Body of pancreas (tissue), 4 donors: Measurements from ENCODE around the gene EFNA5. TPM values are rescaled to one million over a fixed set of nuclear protein-coding genes. Genes with fewer than 3 reads are reported as not detected.

Source experiments
- ATAC-seq: fragments of 150-250 bp; one replicate; pipeline ENCODE4 v1.9.1; 2016
- DNase-seq, 4 donors: peaks; one replicate each; pipeline ENCODE4 v3.0.0-alpha.2; 2019
- H3K27ac ChIP-seq, 4 donors: fragments of 200-600 bp; sonication (generic); 1 replicate in 3 of 4; 2 replicates in 1 of 4; pipeline versions ENCODE4 v1.5.1 to v1.6.1; 2016 to 2019; ENCODE audit warnings: mild to moderate bottlenecking in 1 of 4, mixed read lengths in 1 of 4, moderate library complexity in 1 of 4
- H3K27me3 ChIP-seq, 2 donors: fragments of 200-600 bp; sonication (generic); one replicate each; pipeline ENCODE4 v1.6.0; 2016; ENCODE audit warnings: mild to moderate bottlenecking in 1 of 2
- H3K36me3 ChIP-seq, 2 donors: fragments of 200-600 bp; sonication (generic); replicated peaks in 1 of 2; 2 replicates each; pipeline ENCODE4 v1.5.1; 2016; ENCODE audit warnings: low read depth in 2 of 2; ENCODE audit not compliant: insufficient read depth in 1 of 2
- H3K4me1 ChIP-seq: fragments of 200-600 bp; sonication (generic); one replicate; pipeline ENCODE4 v1.6.0; 2016
- H3K4me3 ChIP-seq, 2 donors: fragments of 200-600 bp; sonication (generic); 1 replicate in 1 of 2; 2 replicates in 1 of 2; pipeline ENCODE4 v1.5.1; 2016 to 2019
- H3K9me3 ChIP-seq, 3 donors: fragments of 200-600 bp; sonication (generic); 1 replicate in 2 of 3; 2 replicates in 1 of 3; pipeline ENCODE4 v1.5.1; 2016
- CTCF ChIP-seq, 7 experiments: fragments of 450-650 bp in 4 of 7; fragments of 200-600 bp in 3 of 7; sonication (generic) in 3 of 7; IDR thresholded peaks; one replicate each; pipeline ENCODE4 v1.5.1; 2016 to 2019; ENCODE audit warnings: antibody characterized with exemption in 7 of 7
- POLR2A ChIP-seq, 3 donors: fragments of 450-650 bp; IDR thresholded peaks; one replicate each; pipeline ENCODE4 v1.6.1; 2016; ENCODE audit warnings: antibody characterized with exemption in 3 of 3, mild to moderate bottlenecking in 2 of 3
- WGBS, 2 donors: methylation state at CpG; one replicate each; pipeline ENCODE4 v1.1.5; 2017; 5-methylcytosine and 5-hydroxymethylcytosine counted together
- intact Hi-C: fragments of 100-400 bp; cut with DNase I; formaldehyde crosslinking; loops from one replicate; pipeline ENCODE4 v1.15.1; 2023
- total RNA-seq, 2 donors: library from RNA; depleted of rRNA; stranded (reverse); fragments of >200 nt; gene quantifications; one replicate each; pipeline ENCODE4 v1.1.0, GENCODE V29; 2016

Gene EFNA5
- total RNA-seq, 2 donors from 2014 or later, result 1.3 to 3.4 TPM

DNA sequence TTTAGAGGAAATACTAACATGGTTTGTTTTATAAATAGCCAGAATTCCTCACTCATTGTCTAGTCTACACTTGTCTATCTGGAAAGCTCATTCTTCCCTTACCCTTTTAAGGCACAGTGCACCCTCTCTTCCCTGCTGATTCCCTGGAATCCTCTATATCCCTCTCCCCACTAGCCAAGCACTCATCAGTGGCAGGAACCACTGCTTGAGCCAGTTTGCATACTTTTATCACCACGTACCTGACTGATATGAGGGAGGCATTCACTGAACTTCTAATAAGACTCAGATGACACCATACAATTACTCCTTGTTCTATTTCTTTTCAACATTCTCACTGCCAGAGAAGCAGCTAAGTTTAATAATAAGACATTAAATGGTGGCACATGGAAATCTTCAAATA lies 134.9 kb downstream of the EFNA5 start:
- intact Hi-C loops, result no loop called here
- DNase-seq (no peak), ATAC-seq (no peak)
- Histone ChIP-seq H3K36me3 (no peaks in the 10 kb centered on the region), H3K27me3 (no peaks in the 10 kb centered on the region), H3K4me3 (no peak overlapping the region), H3K9me3 (no peaks in the 10 kb centered on the region), H3K27ac (no peak overlapping the region), H3K4me1 (no peaks in the 10 kb centered on the region)
- TF ChIP-seq CTCF (IDR thresholded peaks at IDR 0.05), result no peak
- TF ChIP-seq POLR2A (IDR thresholded peaks at IDR 0.05), result no peak
- WGBS, 2 donors, result 79 to 96% methylated on average over 1 of the region's 1 CpG

GRCh38 chr5:107533910-107534876 lies 136.5 kb downstream of the EFNA5 start:
- Histone ChIP-seq H3K4me3 (no peak overlapping the region), H3K4me1 (no peaks in the 10 kb centered on the region), H3K27me3 (no peaks in the 10 kb centered on the region), H3K27ac (no peak overlapping the region), H3K36me3 (no peaks in the 10 kb centered on the region), H3K9me3 (no peaks in the 10 kb centered on the region)
- TF ChIP-seq CTCF (IDR thresholded peaks at IDR 0.05), result no peak
- TF ChIP-seq POLR2A (IDR thresholded peaks at IDR 0.05), result no peak
- no peak for ATAC-seq
- 69 to 87% methylated on average over 2 of the region's 2 CpGs for WGBS, 2 donors
- DNase-seq, result no peak
- intact Hi-C loops, result no loop called here

DNA sequence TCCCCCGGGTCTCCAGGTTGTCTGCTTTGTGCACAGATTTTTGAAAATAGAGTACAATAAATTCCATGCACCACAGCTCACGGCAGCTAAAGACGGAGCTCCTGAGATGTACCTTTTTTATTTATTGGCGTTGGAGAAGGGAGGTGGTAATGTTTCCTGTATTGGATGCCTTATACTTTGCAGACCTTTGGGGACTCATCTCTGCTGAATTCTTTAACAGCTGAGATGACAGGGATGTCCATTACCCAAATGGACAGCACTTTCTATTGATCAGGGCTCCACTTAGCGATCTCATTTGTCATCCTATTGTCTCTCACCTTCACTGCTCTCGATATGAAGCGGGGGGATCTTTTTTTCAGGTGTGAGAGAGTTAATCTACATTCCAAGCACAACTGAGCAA lies 137.8 kb downstream of the EFNA5 start:
- ATAC-seq, result no peak
- H3K4me3 ChIP-seq, result no peak overlapping the region
- H3K9me3 ChIP-seq, result no peaks in the 10 kb centered on the region
- intact Hi-C loops, result no loop called here
- no peaks in the 10 kb centered on the region for H3K36me3 ChIP-seq
- WGBS, 2 donors, result 82 to 85% methylated on average over 7 of the region's 7 CpGs
- H3K4me1 ChIP-seq, result no peaks in the 10 kb centered on the region
- no peak for DNase-seq
- H3K27me3 ChIP-seq, result no peaks in the 10 kb centered on the region
- TF ChIP-seq POLR2A (IDR thresholded peaks at IDR 0.05), result no peak
- no peak for TF ChIP-seq CTCF (IDR thresholded peaks at IDR 0.05)
- H3K27ac ChIP-seq, result no peak overlapping the region

DNA sequence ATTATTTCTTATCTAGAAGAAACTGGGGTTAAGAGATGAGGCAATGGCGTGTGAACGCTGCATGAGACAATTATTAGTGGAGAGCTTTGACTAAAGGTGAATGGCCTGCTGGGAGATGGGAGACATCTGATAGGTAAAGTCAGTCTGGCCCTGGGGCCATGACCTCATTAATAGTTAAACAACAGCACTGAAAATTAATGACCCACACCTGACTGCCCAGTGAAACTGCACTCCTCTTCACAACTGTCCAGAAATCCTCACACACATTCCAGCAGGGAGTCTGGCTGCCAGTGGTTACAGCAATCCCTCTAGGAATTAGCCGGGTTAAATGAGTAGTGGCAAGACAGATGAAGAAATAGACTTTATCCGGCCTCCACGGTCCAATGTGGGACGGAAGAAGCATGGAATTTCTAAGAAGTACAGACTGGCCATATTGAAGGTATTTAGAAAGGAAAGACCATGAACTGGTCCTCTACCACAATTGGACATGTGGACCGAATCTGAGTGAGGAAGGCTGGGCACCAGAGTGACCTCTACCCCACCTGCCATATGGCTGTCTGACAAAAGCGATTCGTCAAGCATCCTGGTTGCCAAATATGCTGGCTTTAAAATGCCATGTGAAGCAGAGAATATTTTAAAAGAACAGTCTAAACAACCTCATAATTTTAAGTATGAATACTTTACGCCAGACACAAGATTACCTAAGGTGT lies 138.4 kb downstream of the EFNA5 start:
- no peak overlapping the region for H3K4me3 ChIP-seq
- H3K4me1 ChIP-seq, result no peaks in the 10 kb centered on the region
- no peak for ATAC-seq
- DNase-seq, result no peak
- no peak for TF ChIP-seq CTCF (IDR thresholded peaks at IDR 0.05)
- no peak for TF ChIP-seq POLR2A (IDR thresholded peaks at IDR 0.05)
- no peaks in the 10 kb centered on the region for H3K9me3 ChIP-seq
- no peak overlapping the region for H3K27ac ChIP-seq
- intact Hi-C loops, result no loop called here
- no peaks in the 10 kb centered on the region for H3K36me3 ChIP-seq
- H3K27me3 ChIP-seq, result no peaks in the 10 kb centered on the region
- 78 to 81% methylated on average over 10 of the region's 10 CpGs for whole genome bisulfite sequencing, 2 donors
